ENCODE measurements around the gene LRRFIP1. TPM values are rescaled to one million over a fixed set of nuclear protein-coding genes. Genes with fewer than 3 reads are reported as not detected.
"Not testable (repeated sequence)": the region's sequence is repeated elsewhere in the genome, so short reads cannot be mapped to it uniquely, and the experiment has no call there.

LRRFIP1 gene
- total RNA-seq, 4 donors from 2014 or later, result 98.5 to 147 (median 122) TPM

- WGBS, 2 donors (ENCODE audit: low coverage in 1 of 2), result 93% methylated on average over 10 of the region's 10 CpGs; no CpG with 5 or more reads in 1 of the 2 donors
- H3K4me1 ChIP-seq, result peaks cover 0 to 23% (median 7%) of the 10 kb centered on the region in 4 donors
- no peaks in the 10 kb centered on the region for H3K9me3 ChIP-seq
- no peak overlapping the region for H3K27ac ChIP-seq
- intact Hi-C loops (cut with DNase I; ENCODE audit: low total_unique reads) (loop anchor here (10.0 kb wide), 1 partner anchor 82 kb away; no protein-coding TSS in a partner anchor), in situ Hi-C loops (cut with MboI; ENCODE audit: low pct_ligation_motif_present in 1 of 4, low pct_unique_long_range_greater_than_20kb in 1 of 4, low sequenced_read_pairs in 3 of 4) (loop anchor here in 1 of 4 donors (25.0 kb wide), 1 partner anchor 144 kb away; no protein-coding TSS in a partner anchor)
- no peak for DNase-seq
- no peak overlapping the region for H3K4me3 ChIP-seq
- TF ChIP-seq POLR2AphosphoS5 (IDR thresholded peaks at IDR 0.05) (no peak), EP300 (IDR thresholded peaks at IDR 0.05; ENCODE audit: low read depth) (no peak), POLR2A (IDR thresholded peaks at IDR 0.05) (no peak), CTCF (IDR thresholded peaks at IDR 0.05) (no peak)
- no peaks in the 10 kb centered on the region for H3K27me3 ChIP-seq
- H3K36me3 ChIP-seq, result no peaks in the 10 kb centered on the region
These were observed 34.4 kb upstream of the LRRFIP1 start for GRCh38 chr2:237593036-237593435.

- Histone ChIP-seq H3K27ac (peak overlapping the region in 2 of 4 donors; percentile 69 to 72), H3K4me1 (peaks cover 0 to 17% (median 7%) of the 10 kb centered on the region in 4 donors), H3K4me3 (no peak overlapping the region), H3K9me3 (no peaks in the 10 kb centered on the region), H3K27me3 (no peaks in the 10 kb centered on the region), H3K36me3 (no peaks in the 10 kb centered on the region)
- no peak for DNase-seq
- WGBS, 2 donors (ENCODE audit: low coverage in 1 of 2), result 79 to 100% methylated on average over 2 to 17 of the region's 17 CpGs
- intact Hi-C loops (cut with DNase I; ENCODE audit: low total_unique reads) (loop anchor here (10.0 kb wide), 1 partner anchor 81 kb away; no protein-coding TSS in a partner anchor), in situ Hi-C loops (cut with MboI; ENCODE audit: low pct_ligation_motif_present in 1 of 4, low pct_unique_long_range_greater_than_20kb in 1 of 4, low sequenced_read_pairs in 3 of 4) (loop anchor here in 1 of 4 donors (25.0 kb wide), 1 partner anchor 144 kb away; no protein-coding TSS in a partner anchor)
- TF ChIP-seq EP300 (IDR thresholded peaks at IDR 0.05; ENCODE audit: low read depth) (no peak), CTCF (IDR thresholded peaks at IDR 0.05) (no peak), POLR2AphosphoS5 (IDR thresholded peaks at IDR 0.05) (no peak), POLR2A (IDR thresholded peaks at IDR 0.05) (no peak)
These were observed 33.6 kb upstream of the LRRFIP1 start for GRCh38 chr2:237593596-237594320.

- Histone ChIP-seq H3K27me3 (no peaks in the 10 kb centered on the region), H3K4me3 (no peak overlapping the region), H3K36me3 (no peaks in the 10 kb centered on the region), H3K9me3 (no peaks in the 10 kb centered on the region), H3K27ac (peak overlapping the region; percentile 12 to 72 (median 64)), H3K4me1 (peaks cover 0 to 14% (median 7%) of the 10 kb centered on the region in 4 donors)
- intact Hi-C loops (cut with DNase I; ENCODE audit: low total_unique reads) (loop anchor here (10.0 kb wide), 1 partner anchor 80 kb away; no protein-coding TSS in a partner anchor), in situ Hi-C loops (cut with MboI; ENCODE audit: low pct_ligation_motif_present in 1 of 4, low pct_unique_long_range_greater_than_20kb in 1 of 4, low sequenced_read_pairs in 3 of 4) (loop anchor here in 1 of 4 donors (25.0 kb wide), 1 partner anchor 143 kb away; no protein-coding TSS in a partner anchor)
- no peak for TF ChIP-seq CTCF (IDR thresholded peaks at IDR 0.05)
- no peak for TF ChIP-seq POLR2A (IDR thresholded peaks at IDR 0.05)
- TF ChIP-seq POLR2AphosphoS5 (IDR thresholded peaks at IDR 0.05), result no peak
- no peak for TF ChIP-seq EP300 (IDR thresholded peaks at IDR 0.05; ENCODE audit: low read depth)
- no peak for DNase-seq
- 68% methylated on average over 5 of the region's 5 CpGs; no CpG with 5 or more reads in 1 of the 2 donors for WGBS, 2 donors (ENCODE audit: low coverage in 1 of 2)
These were observed 32.9 kb upstream of the LRRFIP1 start for GRCh38 chr2:237594514-237594871.

GRCh38 chr2:237595829-237596519, 31.4 kb upstream of the LRRFIP1 start:
- in situ Hi-C loops (cut with MboI; ENCODE audit: low pct_ligation_motif_present in 1 of 4, low pct_unique_long_range_greater_than_20kb in 1 of 4, low sequenced_read_pairs in 3 of 4) (loop anchor here in 1 of 4 donors (25.0 kb wide), 1 partner anchor 141 kb away; no protein-coding TSS in a partner anchor), intact Hi-C loops (cut with DNase I; ENCODE audit: low total_unique reads) (loop anchor here (10.0 kb wide), 1 partner anchor 79 kb away; no protein-coding TSS in a partner anchor)
- DNase-seq, H3K36me3 ChIP-seq, H3K27me3 ChIP-seq, H3K4me3 ChIP-seq, H3K9me3 ChIP-seq: not testable (repeated sequence)
- Histone ChIP-seq H3K27ac (peak overlapping the region in 1 of 4 donors; percentile 72), H3K4me1 (peaks cover 0 to 17% (median 6%) of the 10 kb centered on the region in 4 donors)
- 93% methylated on average over 5 of the region's 5 CpGs; no CpG with 5 or more reads in 1 of the 2 donors for WGBS, 2 donors (ENCODE audit: low coverage in 1 of 2)
